ENCODE results near the gene DDX47. TPM values are rescaled to one million over a fixed set of nuclear protein-coding genes. Genes with fewer than 3 reads are reported as not detected.
"Not testable (repeated sequence)": the region's sequence is repeated elsewhere in the genome, so short reads cannot be mapped to it uniquely, and the experiment has no call there.

The DDX47 gene
- total RNA-seq, 2 donors from 2014 or later = 92.3 to 154 TPM

DNA sequence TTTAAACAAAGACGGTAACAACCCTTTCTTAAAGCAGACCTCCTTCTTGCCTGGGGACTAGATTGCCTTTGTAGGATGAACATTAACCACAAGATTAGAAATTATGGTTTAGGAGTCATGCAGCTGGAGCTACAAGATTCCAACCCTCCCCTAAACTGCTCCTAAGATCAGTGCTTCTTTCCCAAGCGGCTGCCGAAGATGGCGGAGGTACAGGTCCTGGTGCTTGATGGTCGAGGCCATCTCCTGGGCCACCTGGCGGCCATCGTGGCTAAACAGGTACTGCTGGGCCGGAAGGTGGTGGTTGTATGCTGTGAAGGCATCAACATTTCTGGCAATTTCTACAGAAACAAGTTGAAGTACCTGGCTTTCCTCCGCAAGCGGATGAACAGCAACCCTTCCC lies 62.2 kb downstream of the DDX47 start:
- H3K9ac ChIP-seq (ENCODE audit: extremely low read depth, low read length, poor library complexity, severe bottlenecking); H3K27ac ChIP-seq (ENCODE audit: low read depth, low read length); H3K27ac Mint-ChIP-seq; H3K4me1 ChIP-seq (ENCODE audit: control insufficient read depth, insufficient read depth, low read length); DNase-seq; H3K4me3 Mint-ChIP-seq; H3K36me3 Mint-ChIP-seq (ENCODE audit: low read depth); H3K4me3 ChIP-seq (ENCODE audit: low read length); H3K36me3 ChIP-seq (ENCODE audit: control insufficient read depth, insufficient read depth, low read length); H3K9me3 ChIP-seq (ENCODE audit: control insufficient read depth, low read length); H3K27me3 ChIP-seq (ENCODE audit: control insufficient read depth, insufficient read depth, low read length, poor library complexity, severe bottlenecking); H3K9me3 Mint-ChIP-seq: not testable (repeated sequence)
- 97 to 100% methylated on average over 1 to 10 of the region's 10 CpGs for WGBS, 2 experiments (ENCODE audit: insufficient coverage in 1 of 2, insufficient read length in 1 of 2)
- Mint-ChIP-seq H3K4me1 (peaks cover 38% of the 10 kb centered on the region), H3K27me3 (ENCODE audit: insufficient read depth) (peaks cover 32% of the 10 kb centered on the region)
- TF ChIP-seq, protein P1, sequence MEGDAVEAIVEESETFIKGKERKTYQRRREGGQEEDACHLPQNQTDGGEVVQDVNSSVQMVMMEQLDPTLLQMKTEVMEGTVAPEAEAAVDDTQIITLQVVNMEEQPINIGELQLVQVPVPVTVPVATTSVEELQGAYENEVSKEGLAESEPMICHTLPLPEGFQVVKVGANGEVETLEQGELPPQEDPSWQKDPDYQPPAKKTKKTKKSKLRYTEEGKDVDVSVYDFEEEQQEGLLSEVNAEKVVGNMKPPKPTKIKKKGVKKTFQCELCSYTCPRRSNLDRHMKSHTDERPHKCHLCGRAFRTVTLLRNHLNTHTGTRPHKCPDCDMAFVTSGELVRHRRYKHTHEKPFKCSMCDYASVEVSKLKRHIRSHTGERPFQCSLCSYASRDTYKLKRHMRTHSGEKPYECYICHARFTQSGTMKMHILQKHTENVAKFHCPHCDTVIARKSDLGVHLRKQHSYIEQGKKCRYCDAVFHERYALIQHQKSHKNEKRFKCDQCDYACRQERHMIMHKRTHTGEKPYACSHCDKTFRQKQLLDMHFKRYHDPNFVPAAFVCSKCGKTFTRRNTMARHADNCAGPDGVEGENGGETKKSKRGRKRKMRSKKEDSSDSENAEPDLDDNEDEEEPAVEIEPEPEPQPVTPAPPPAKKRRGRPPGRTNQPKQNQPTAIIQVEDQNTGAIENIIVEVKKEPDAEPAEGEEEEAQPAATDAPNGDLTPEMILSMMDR (conservative IDR thresholded peaks at IDR 0.05) = peak; percentile 27

DNA sequence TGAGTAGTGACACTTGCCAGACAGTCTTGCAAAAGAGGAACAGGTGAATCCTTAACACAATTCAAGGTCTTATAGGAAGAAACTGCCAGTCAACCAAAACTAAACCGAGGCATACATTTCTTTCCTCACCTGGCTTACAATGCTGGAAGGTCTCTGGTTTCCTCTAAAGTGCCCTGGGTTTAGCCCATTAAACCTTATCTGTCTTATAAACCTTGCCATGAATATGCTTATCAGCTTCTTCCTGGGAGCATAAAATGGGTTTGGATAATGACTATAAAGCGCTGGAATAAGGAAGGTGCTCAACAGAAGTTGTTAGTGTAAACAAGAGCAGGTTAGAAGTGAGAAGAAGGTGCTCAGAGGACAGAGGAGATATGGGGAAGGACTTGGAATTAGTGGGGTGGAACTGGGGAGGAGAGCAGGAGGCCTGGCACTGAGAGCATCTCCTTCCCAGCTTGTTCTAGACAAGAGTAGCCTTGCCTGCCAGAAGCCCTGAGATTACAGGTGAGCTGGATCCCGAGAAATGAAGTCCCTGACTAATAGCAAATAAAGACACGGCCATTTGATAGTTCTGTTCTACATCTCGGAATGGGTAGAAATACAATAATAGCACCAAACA lies 64.1 kb downstream of the DDX47 start:
- H3K27ac Mint-ChIP-seq = no peak overlapping the region

DNA sequence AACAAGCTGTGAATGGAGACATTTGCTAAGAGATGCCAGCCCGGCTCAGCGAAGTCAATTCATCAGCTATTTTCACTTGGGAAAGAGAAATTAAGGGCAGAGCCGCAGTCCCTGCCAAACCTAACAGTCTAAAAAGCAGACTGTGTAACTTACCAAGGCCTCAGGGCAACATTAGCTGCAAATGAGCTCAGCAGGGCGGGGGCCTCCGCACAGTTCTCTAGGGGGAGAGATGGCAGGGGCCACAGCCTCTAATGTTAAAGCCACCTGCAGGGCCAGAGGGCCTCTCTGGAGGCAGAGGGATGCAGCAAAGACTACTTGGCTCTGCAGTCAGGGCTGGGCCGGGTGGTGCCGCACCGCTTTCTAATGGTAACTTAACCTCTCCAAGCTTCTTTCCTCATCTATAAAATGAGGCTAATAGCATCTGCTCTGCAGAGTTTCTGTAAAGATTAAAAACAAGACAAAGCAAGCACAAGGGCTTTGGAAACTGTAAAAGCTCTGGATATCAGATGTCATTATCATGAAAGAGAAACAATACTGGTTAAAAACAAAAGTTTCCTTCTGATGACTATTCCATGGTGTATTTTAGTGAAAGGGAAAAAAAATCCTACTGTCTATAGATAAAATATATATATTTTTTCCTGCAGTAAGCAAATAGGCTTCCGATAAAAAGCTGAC lies 64.8 kb downstream of the DDX47 start:
- WGBS, 2 experiments (ENCODE audit: insufficient coverage in 1 of 2, insufficient read length in 1 of 2) = 95 to 98% methylated on average over 8 to 9 of the region's 9 CpGs
- DNase-seq = no peak
- no peaks in the 10 kb centered on the region for H3K9me3 ChIP-seq (ENCODE audit: control insufficient read depth, low read length)
- H3K27ac ChIP-seq (ENCODE audit: low read depth, low read length) = no peak overlapping the region
- H3K9ac ChIP-seq (ENCODE audit: extremely low read depth, low read length, poor library complexity, severe bottlenecking) = no peak overlapping the region
- Mint-ChIP-seq H3K27ac (no peak overlapping the region), H3K27me3 (ENCODE audit: insufficient read depth) (peaks cover 50% of the 10 kb centered on the region), H3K9me3 (no peaks in the 10 kb centered on the region), H3K4me1 (peaks cover 29% of the 10 kb centered on the region), H3K4me3 (no peak overlapping the region), H3K36me3 (ENCODE audit: low read depth) (peaks cover 4% of the 10 kb centered on the region)
- H3K27me3 ChIP-seq (ENCODE audit: control insufficient read depth, insufficient read depth, low read length, poor library complexity, severe bottlenecking) = no peaks in the 10 kb centered on the region
- TF ChIP-seq, protein P1 (conservative IDR thresholded peaks at IDR 0.05) = no peak
- H3K4me1 ChIP-seq (ENCODE audit: control insufficient read depth, insufficient read depth, low read length) = peaks cover 5% of the 10 kb centered on the region
- H3K36me3 ChIP-seq (ENCODE audit: control insufficient read depth, insufficient read depth, low read length) = no peaks in the 10 kb centered on the region
- no peak overlapping the region for H3K4me3 ChIP-seq (ENCODE audit: low read length)

More for the DNA sequence above, 64.1 kb downstream of the DDX47 start:
- TF ChIP-seq, protein P1 (conservative IDR thresholded peaks at IDR 0.05) = no peak
- 86 to 91% methylated on average over 5 of the region's 5 CpGs for WGBS, 2 experiments (ENCODE audit: insufficient coverage in 1 of 2, insufficient read length in 1 of 2)
- Mint-ChIP-seq H3K4me1 (peaks cover 31% of the 10 kb centered on the region), H3K9me3 (no peaks in the 10 kb centered on the region), H3K4me3 (no peak overlapping the region), H3K36me3 (ENCODE audit: low read depth) (peaks cover 4% of the 10 kb centered on the region), H3K27me3 (ENCODE audit: insufficient read depth) (peaks cover 45% of the 10 kb centered on the region)
- no peak for DNase-seq
- Histone ChIP-seq H3K4me3 (ENCODE audit: low read length) (no peak overlapping the region), H3K9me3 (ENCODE audit: control insufficient read depth, low read length) (no peaks in the 10 kb centered on the region), H3K9ac (ENCODE audit: extremely low read depth, low read length, poor library complexity, severe bottlenecking) (no peak overlapping the region), H3K27me3 (ENCODE audit: control insufficient read depth, insufficient read depth, low read length, poor library complexity, severe bottlenecking) (no peaks in the 10 kb centered on the region), H3K27ac (ENCODE audit: low read depth, low read length) (no peak overlapping the region), H3K4me1 (ENCODE audit: control insufficient read depth, insufficient read depth, low read length) (peaks cover 5% of the 10 kb centered on the region), H3K36me3 (ENCODE audit: control insufficient read depth, insufficient read depth, low read length) (no peaks in the 10 kb centered on the region)

Small RNA genes lying within 50 kb of the gene (microRNA-seq; reads per million reads assigned to microRNA genes)
- not detected for gene MIR613 (ENCODE audit: borderline microRNAs expressed)

Other genes starting within 250 kb of the DDX47 start
- gene CREBL2, start 201.5 kb upstream of the DDX47 start, total RNA-seq = 10 to 100 TPM; 27.2 to 46.9 TPM
- 1 to 10 TPM; 5.4 to 7.2 TPM for gene GPR19, start 117.2 kb upstream of the DDX47 start, total RNA-seq
- 10 to 100 TPM; 40.1 to 63.9 TPM for gene CDKN1B, start 96.0 kb upstream of the DDX47 start, total RNA-seq
- 1 to 10 TPM; 1.8 to 3.2 TPM for gene APOLD1, start 27.7 kb upstream of the DDX47 start, total RNA-seq
- 1 to 10 TPM in 1 of 2 donors, under 1 TPM in 1; 0.15 to 1.0 TPM for gene GPRC5A, start 78.2 kb downstream of the DDX47 start, total RNA-seq
- not detected for gene GPRC5D, start 138.8 kb downstream of the DDX47 start, total RNA-seq
- gene HEBP1, start 186.9 kb downstream of the DDX47 start, total RNA-seq = 10 to 100 TPM; 27.4 to 29.1 TPM
- gene FAM234B, start 231.0 kb downstream of the DDX47 start, total RNA-seq = 10 to 100 TPM; 20.8 to 32.0 TPM

Measured in endodermal cell (in vitro differentiated cells).